Vagina (tissue), 2 donors: ENCODE results near the gene CDH15.

ENCODE experiments used
- CTCF ChIP-seq, 3 experiments: fragments of 450-650 bp in 2 of 3; fragments of 200-600 bp in 1 of 3; sonication (generic) in 1 of 3; IDR thresholded peaks; one replicate each; pipeline ENCODE4 v1.5.1; 2017 to 2019; ENCODE audit warnings: antibody characterized with exemption in 3 of 3, mild to moderate bottlenecking in 2 of 3, moderate library complexity in 2 of 3
- POLR2A ChIP-seq, 2 donors: fragments of 450-650 bp; IDR thresholded peaks; one replicate each; pipeline ENCODE4 v1.6.1; 2017; ENCODE audit warnings: antibody characterized with exemption in 2 of 2, mild to moderate bottlenecking in 2 of 2, moderate library complexity in 2 of 2

GRCh38 chr16:89176147-89176690 is 4.7 kb downstream of the CDH15 start:
- no peak for TF ChIP-seq CTCF (IDR thresholded peaks at IDR 0.05)
- TF ChIP-seq POLR2A (IDR thresholded peaks at IDR 0.05) = no peak
